GM18907 (cell line): Measurements from ENCODE around the gene MGAT5B.
A peak's percentile ranks its signal among the peaks of the same experiment; 100 is the strongest.
"Not testable (repeated sequence)": the region's sequence is repeated elsewhere in the genome, so short reads cannot be mapped to it uniquely, and the experiment has no call there.

Experiments
- ATAC-seq: cut with Tn5 transposase; IDR thresholded peaks from one replicate; pipeline ENCODE4 v1.9.1; 2021; ENCODE audit warnings: mild to moderate bottlenecking, moderate library complexity; ENCODE audit not compliant: unreplicated experiment

Gene MGAT5B

GRCh38 chr17:76868176-76868668 lies at the start of gene MGAT5B:
MGAT5B (plus strand) TSS chr17:76868404; CDS start chr17:76869030, 626 bp downstream.
- ATAC-seq, result peak; percentile 77

- no peak for ATAC-seq
Measured at GRCh38 chr17:76820039-76820438, 48.2 kb upstream of the MGAT5B start.

GRCh38 chr17:76820561-76820960 lies 47.6 kb upstream of the MGAT5B start:
- ATAC-seq, result no peak

- ATAC-seq, result no peak
Measured at GRCh38 chr17:76822184-76822778, 45.9 kb upstream of the MGAT5B start.

GRCh38 chr17:76824093-76824492 lies 44.1 kb upstream of the MGAT5B start:
- no peak for ATAC-seq

GRCh38 chr17:76826330-76827068 lies 41.7 kb upstream of the MGAT5B start:
- no peak for ATAC-seq

- ATAC-seq, result no peak
Measured at GRCh38 chr17:76827736-76828135, 40.5 kb upstream of the MGAT5B start.

GRCh38 chr17:76830987-76831715 lies 37.1 kb upstream of the MGAT5B start:
- no peak for ATAC-seq

- ATAC-seq, result no peak
Measured at GRCh38 chr17:76833034-76833644, 35.1 kb upstream of the MGAT5B start.

GRCh38 chr17:76833747-76834146 lies 34.5 kb upstream of the MGAT5B start:
- no peak for ATAC-seq

- ATAC-seq, result no peak
Measured at GRCh38 chr17:76834870-76835269, 33.3 kb upstream of the MGAT5B start.

GRCh38 chr17:76840443-76840767 lies 27.8 kb upstream of the MGAT5B start:
- ATAC-seq, result no peak

- ATAC-seq, result no peak
Measured at GRCh38 chr17:76840884-76841775, 27.1 kb upstream of the MGAT5B start.

GRCh38 chr17:76841776-76842405 lies 26.3 kb upstream of the MGAT5B start:
- no peak for ATAC-seq

- not testable (repeated sequence) for ATAC-seq
Measured at GRCh38 chr17:76843068-76843467, 25.1 kb upstream of the MGAT5B start.

GRCh38 chr17:76843703-76844484 lies 24.3 kb upstream of the MGAT5B start:
- no peak for ATAC-seq

- no peak for ATAC-seq
Measured at GRCh38 chr17:76844485-76844829, 23.7 kb upstream of the MGAT5B start.

GRCh38 chr17:76844846-76845245 lies 23.4 kb upstream of the MGAT5B start:
- ATAC-seq, result no peak

GRCh38 chr17:76845541-76846017 lies 22.6 kb upstream of the MGAT5B start:
- ATAC-seq, result no peak
